Measurements from ENCODE around the gene RGR.

DNA sequence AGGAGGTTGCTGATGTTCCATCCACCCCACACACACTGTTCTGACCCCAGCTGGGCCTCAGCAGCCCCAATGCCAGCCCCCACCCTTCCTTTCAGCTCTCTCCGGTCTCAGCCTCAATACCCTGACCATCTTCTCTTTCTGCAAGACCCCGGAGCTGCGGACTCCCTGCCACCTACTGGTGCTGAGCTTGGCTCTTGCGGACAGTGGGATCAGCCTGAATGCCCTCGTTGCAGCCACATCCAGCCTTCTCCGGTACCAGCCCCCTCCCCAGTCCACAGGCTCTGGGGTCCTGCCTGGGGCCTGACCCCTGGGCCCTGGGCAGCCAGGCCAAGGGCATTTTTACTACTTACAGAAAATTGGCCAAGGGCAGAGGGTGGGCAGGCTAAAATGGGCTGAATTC is 2.6 kb downstream of the RGR start:
- TF ChIP-seq, protein P1, sequence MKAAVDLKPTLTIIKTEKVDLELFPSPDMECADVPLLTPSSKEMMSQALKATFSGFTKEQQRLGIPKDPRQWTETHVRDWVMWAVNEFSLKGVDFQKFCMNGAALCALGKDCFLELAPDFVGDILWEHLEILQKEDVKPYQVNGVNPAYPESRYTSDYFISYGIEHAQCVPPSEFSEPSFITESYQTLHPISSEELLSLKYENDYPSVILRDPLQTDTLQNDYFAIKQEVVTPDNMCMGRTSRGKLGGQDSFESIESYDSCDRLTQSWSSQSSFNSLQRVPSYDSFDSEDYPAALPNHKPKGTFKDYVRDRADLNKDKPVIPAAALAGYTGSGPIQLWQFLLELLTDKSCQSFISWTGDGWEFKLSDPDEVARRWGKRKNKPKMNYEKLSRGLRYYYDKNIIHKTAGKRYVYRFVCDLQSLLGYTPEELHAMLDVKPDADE (IDR thresholded peaks at IDR 0.05) = no peak
- TF ChIP-seq, protein P2, sequence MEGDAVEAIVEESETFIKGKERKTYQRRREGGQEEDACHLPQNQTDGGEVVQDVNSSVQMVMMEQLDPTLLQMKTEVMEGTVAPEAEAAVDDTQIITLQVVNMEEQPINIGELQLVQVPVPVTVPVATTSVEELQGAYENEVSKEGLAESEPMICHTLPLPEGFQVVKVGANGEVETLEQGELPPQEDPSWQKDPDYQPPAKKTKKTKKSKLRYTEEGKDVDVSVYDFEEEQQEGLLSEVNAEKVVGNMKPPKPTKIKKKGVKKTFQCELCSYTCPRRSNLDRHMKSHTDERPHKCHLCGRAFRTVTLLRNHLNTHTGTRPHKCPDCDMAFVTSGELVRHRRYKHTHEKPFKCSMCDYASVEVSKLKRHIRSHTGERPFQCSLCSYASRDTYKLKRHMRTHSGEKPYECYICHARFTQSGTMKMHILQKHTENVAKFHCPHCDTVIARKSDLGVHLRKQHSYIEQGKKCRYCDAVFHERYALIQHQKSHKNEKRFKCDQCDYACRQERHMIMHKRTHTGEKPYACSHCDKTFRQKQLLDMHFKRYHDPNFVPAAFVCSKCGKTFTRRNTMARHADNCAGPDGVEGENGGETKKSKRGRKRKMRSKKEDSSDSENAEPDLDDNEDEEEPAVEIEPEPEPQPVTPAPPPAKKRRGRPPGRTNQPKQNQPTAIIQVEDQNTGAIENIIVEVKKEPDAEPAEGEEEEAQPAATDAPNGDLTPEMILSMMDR (conservative IDR thresholded peaks at IDR 0.05; ENCODE audit: low read depth in 2 of 2) = no peak
- TF ChIP-seq POLR2AphosphoS5 (IDR thresholded peaks at IDR 0.05; ENCODE audit: low read depth) (no peak), EZH2phosphoT487 (IDR thresholded peaks at IDR 0.05; ENCODE audit: unreplicated experiment) (no peak), CREB1 (CRISPR knock-in tag; IDR thresholded peaks at IDR 0.05; ENCODE audit: low read depth) (no peak), JUNB (IDR thresholded peaks at IDR 0.05; ENCODE audit: unreplicated experiment) (no peak), ZNF114 (CRISPR knock-in tag; IDR thresholded peaks at IDR 0.05) (no peak)
- TF ChIP-seq, protein P3, sequence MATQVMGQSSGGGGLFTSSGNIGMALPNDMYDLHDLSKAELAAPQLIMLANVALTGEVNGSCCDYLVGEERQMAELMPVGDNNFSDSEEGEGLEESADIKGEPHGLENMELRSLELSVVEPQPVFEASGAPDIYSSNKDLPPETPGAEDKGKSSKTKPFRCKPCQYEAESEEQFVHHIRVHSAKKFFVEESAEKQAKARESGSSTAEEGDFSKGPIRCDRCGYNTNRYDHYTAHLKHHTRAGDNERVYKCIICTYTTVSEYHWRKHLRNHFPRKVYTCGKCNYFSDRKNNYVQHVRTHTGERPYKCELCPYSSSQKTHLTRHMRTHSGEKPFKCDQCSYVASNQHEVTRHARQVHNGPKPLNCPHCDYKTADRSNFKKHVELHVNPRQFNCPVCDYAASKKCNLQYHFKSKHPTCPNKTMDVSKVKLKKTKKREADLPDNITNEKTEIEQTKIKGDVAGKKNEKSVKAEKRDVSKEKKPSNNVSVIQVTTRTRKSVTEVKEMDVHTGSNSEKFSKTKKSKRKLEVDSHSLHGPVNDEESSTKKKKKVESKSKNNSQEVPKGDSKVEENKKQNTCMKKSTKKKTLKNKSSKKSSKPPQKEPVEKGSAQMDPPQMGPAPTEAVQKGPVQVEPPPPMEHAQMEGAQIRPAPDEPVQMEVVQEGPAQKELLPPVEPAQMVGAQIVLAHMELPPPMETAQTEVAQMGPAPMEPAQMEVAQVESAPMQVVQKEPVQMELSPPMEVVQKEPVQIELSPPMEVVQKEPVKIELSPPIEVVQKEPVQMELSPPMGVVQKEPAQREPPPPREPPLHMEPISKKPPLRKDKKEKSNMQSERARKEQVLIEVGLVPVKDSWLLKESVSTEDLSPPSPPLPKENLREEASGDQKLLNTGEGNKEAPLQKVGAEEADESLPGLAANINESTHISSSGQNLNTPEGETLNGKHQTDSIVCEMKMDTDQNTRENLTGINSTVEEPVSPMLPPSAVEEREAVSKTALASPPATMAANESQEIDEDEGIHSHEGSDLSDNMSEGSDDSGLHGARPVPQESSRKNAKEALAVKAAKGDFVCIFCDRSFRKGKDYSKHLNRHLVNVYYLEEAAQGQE (IDR thresholded peaks at IDR 0.05; ENCODE audit: unreplicated experiment) = no peak
